Stimulated activated CD8-positive, alpha-beta memory T cell treated with anti-CD3 and anti-CD28 coated beads, Interleukin-7, amount 100 ng/mL, for 1 hour (primary cell): Measurements from ENCODE around the gene SLC26A11.
A peak's percentile ranks its signal among the peaks of the same experiment; 100 is the strongest.

ENCODE experiments used
- DNase-seq, 2 donors: peaks; one replicate each; pipeline ENCODE4 v3.0.0-alpha.2; 2020; ENCODE audit warnings: low read depth in 2 of 2

The SLC26A11 gene

DNA sequence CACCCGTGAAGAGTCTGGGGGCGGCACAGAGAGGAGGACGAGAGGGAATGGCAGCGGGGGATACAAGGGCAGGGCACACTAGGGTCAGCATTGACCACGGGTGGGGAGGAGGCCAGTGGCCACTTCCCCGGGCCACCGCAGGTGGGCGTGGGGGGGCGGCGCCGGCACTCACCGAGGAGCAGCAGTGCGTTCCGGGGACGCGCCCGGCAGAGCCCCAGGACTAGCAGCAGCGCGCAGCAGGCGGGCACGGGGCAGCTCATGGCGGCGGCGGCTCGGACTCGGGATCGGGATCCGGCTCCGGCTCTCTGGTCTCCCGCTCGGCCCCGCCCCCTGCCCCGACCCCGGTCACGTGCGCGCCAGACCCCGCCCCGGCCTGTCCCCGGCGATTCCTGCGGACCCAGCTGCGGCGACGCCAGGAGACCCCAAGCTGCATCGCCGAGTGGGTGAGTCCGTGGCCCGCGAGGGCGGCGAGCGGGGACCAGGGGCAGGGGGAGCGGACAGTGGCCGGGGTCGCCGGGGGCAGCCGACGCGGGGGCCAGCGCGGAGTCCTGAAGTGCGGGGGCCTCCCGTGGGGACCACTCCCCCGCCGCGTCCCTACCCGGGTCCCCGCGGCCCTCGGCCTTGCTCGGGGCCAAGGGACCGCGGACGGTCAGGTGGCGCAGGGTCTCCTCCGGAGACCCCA is at the start of gene SLC26A11, which contains the start of gene SGSH:
SLC26A11 (plus strand) TSS at position 374 of the 682 bp plus-strand sequence. CDS start 1,134 bp downstream, outside the sequence.
SGSH (minus strand) TSS at position 280 of the 682 bp plus-strand sequence; CDS start at position 260, 20 bp downstream.
- peak; percentile 17 to 38 for DNase-seq

DNA sequence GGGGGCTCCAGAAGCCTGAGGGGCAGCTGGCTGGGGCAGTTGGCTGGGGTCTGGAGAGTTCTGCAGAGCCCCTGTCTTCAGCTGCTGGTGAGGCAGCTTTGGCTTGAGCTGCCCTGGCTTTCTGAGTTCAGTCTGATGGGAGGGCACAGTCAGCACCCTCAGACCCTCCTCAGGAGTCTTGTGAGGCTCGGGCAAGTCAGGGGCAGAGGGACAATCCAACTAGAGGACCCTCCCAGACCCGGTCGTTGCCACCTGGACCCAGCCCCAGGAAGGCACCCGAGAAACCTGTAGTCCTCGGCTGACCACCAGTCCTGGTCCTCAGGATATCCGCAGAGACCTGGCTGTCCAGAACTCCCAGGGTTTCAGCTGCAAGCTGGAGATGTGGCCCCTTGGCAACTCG is 48.5 kb upstream of the SLC26A11 start:
- DNase-seq: no peak

DNA sequence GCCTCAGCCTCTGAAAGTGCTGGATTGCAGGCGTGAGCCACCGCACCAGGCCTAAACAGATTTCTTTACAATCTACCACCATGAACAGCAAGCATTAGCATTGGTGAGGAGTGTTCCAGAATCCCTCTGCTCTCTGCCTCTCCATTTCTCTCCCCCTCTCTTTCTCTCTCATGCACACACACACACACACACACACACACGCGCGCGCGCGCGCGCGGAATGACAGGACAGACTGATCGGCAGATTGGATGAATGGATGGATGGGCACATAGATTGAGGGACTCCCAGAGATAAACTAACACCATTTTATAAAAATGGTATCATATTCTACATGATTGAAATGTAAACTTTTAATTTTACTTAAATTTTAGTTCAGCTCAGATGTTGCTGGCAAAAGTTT is 47.1 kb upstream of the SLC26A11 start:
- DNase-seq: no peak

DNA sequence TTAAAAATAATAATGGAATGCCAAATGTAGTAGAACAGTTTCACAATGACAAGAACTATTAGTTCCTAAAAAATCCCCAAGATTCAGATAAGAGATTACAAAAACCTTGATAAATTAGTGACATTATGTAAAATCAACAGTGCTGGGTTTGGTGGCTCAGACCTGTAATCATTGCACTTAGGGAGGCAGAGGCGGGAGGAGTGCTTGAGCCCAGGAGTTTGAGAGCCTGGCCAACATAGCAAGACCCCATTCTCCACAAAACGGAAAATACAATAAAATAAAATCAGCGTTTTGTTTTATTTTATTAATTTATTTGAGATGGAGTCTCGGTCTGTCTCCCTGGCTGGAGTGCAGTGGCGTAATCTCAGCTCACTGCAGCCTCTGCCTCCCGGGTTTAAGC is 46.3 kb upstream of the SLC26A11 start:
- DNase-seq: no peak

DNA sequence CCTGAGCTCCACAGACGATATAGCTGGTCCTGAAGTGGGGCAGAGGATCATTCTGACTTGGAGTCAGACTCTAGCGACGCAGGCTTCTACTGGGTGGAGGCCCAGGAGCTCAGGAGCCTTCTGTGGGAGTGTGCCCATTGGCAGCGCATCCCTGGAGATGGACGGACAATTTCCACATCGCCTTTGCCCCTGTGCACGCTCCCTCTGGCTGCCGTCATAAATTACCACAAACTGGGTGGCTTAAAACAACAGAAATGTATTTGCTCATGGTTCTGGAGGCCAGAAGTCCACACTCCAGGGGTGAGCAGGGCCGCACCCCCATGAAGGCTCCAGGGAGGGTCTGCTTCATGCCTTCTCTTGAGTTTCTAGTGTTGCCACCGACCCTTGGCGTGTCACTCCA is 43.5 kb upstream of the SLC26A11 start:
- no peak for DNase-seq

DNA sequence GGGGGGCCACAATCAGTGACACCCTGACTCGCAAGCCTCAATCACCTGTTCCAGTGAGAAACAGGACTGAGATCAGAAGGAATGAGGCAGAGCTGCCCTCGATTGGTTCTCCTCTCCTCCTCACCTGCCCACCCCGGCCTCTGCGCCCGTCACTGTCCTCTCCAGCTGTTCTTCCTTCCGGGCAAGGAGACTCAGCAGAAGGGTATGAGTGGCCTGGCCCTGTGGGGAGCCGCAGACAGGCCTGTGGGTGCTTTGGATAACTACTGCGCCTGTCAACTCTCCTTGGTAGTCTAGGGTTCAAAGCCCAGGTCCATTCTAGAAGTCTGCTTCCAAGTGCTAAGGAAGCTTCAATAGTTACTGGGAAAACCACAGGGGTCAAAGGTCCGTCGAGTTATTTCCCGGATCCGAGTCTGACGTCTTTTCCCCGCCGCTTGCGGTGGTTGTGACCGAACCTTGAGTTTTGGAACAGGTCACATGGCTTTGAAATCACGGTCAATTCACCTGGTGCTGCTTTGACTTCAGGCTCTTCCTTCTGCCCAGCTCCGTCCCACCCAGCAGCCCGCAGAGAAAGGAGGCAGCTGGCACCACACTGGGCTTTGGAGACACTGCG is 42.1 kb upstream of the SLC26A11 start:
- no peak for DNase-seq

DNA sequence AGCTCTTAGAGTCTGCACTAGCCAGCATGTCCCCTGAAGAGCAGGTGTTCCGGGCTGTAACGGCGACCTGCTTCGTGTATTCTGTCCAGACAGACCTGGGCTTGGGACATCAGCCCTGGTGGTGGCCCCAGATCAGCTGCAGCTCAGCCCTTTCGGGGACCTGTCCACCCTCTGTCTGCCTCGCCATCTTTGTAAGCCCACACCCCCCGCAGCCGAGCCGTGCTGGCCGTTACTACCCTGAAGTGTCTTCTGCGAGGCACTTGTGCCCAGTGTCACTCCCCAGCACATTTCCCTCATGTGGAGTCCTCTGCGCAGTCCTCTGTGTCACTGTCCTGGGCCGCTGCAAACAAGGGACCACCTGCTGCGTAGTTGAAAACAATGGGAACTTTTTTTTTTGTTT is 40.0 kb upstream of the SLC26A11 start:
- no peak for DNase-seq

DNA sequence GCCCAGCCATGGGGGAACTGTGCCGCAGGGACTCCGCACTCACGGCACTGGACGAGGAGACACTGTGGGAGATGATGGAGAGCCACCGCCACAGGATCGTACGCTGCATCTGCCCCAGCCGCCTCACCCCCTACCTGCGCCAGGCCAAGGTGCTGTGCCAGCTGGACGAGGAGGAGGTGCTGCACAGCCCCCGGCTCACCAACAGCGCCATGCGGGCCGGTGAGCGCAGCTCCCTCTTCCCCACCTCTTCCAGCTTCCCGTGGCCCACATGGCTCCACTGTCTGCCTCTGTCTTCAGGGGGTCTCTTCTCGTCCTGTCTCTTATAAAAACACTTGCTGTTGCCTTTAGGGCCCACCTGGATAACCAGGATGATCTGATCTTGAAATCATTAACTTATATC is 38.8 kb upstream of the SLC26A11 start:
- DNase-seq: no peak

DNA sequence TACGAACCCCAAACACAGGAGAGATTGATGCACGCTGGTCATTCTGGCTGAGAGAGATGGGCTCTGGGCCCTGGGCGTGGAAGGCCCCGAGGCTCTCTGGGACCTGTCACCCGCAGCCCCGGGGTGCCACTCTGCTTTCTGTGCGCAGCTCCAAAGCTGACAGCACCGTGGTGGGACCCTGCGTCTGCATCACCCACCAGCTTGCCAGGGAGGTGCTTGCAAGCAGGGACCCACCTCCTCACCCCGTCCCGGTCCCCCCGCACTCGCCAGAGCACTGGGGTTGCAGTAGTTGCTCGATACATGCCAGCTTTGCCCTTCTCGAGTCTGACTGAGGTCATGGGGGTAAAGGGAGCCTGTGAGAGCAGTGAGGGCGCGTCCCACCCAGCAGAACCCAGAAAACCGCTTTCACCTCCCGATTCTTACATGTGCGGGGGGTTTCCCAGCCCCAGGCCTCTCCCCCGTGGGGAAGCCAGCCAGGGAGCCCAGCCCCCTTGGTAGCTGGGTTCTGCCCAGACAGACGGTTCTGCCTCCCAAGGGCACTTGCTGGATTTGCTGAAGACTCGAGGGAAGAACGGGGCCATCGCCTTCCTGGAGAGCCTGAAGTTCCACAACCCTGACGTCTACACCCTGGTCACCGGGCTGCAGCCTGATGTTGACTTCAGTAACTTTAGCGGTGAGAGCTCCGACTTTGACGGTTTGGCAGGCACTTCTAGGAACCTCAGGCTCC is 37.9 kb upstream of the SLC26A11 start:
- DNase-seq: no peak

DNA sequence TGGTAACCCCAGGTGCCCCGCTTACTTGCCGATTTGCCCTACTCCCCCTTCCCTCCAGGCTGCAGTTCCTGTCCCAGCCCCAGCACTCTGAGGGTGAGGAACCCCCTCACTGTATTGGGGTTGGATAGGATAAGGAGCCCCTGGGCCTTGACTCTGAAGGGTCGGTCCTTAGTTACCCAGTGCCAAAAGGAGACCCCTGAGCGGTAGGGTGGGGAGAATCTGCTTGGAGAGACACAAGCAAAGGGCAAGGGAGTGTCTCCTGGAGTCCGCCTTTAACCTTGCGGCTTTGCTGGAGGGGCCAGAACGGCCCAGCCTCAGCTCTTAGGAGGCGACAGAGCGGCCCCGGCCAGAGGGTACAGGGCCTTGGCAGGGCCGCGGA is 37.4 kb upstream of the SLC26A11 start:
- no peak for DNase-seq

DNA sequence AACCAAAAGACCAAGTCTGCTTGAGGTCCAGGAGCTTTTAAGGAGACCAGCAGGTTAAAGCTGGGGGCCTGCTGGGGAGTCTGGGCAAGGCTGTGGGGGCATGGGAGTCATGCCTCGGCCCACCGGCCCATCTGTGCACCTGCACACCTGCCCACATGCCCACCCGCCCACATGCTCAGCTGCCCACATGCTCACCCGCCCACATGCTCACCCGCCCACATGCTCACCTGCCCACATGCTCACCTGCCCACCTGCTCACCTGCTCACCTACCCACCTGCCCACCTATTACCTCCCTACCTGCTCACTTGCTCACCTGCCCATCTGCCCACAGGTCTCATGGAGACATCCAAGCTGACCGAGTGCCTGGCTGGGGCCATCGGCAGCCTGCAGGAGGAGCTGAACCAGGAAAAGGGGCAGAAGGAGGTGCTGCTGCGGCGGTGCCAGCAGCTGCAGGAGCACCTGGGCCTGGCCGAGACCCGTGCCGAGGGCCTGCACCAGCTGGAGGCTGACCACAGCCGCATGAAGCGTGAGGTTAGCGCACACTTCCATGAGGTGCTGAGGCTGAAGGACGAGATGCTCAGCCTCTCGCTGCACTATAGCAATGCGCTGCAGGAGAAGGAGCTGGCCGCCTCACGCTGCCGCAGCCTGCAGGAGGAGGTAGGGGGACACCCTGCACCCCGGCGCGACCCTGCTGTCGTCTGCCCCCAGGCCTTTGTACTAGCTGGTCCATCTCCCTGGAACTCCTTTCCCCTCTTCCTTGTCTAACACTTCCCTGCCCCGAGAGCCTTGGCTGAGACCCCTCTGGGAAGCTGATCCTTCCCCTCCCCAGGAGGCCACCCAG is 36.4 kb upstream of the SLC26A11 start:
- no peak for DNase-seq

DNA sequence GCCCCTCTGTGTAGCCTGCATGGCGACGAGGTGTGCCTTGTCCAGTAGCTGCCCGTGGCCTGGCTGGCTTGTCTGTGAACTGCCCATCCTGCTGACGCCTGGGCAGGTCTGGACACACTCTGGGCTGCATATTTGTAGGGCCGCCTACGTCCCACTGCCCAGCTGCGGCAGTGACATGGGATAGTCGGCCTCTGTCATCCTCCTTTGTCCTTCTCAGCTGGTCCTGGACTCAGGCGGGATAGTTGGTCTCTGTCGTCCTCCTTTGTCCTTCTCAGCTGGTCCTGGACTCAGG is 35.9 kb upstream of the SLC26A11 start:
- DNase-seq: no peak

DNA sequence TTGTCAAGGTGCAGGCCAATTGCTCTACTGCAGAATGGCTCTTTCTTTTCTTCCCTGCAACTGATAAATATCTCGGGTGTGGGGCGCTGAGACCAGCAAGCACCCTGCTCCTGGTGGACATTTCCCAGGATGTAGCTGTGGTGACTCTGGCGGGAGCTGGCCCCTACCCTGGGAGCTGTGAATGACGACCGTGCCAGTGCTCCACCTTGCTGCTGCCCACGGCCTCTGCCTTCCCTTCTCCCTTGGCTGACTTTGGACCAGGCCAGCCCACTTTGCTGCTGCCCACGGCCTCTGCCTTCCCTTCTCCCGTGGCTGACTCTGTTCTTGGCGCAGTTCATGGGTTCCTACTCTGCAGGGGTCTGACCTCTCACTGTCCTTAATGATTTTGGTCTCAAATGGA is 34.3 kb upstream of the SLC26A11 start:
- no peak for DNase-seq

DNA sequence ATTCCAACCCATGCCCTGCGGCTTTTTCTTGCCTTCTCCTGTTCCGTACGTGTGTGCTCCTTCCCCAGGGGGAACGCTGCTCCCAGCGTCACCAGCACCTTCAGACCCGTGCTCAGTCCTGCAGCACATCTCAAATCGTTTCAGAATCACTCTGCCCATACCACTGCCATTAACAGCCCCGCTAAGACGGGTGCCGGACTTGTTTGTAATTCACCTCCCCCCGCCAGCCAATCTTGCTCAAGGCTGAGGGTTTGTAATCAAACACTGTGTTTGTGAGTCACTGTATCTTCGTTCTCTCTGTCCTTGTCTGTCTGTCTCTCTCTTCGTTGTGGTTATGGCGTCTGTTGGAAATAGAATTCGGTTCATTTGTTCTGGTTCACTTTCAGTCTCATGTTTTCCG is 33.1 kb upstream of the SLC26A11 start:
- no peak for DNase-seq

DNA sequence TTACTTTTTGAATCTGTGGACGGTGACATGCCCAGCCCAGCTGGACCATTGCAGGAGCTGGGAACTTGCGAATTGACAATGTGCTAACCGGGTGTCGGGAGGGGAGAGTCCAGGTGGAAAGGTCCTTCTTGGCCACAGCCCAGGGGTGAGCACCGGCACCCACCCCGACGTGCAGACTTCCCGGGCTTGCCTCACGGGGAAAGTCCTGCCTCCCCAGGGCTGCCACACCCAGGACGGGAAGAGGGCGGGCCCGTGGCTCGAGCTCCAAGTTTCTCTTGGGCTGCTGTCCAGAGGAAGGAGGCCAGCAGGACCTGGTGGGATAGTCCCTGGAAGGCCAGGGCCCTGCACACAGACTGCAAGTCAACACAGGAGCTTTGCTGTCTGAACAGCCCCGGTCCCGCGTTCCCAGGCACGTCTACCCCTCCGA is 32.7 kb upstream of the SLC26A11 start:
- DNase-seq: no peak

DNA sequence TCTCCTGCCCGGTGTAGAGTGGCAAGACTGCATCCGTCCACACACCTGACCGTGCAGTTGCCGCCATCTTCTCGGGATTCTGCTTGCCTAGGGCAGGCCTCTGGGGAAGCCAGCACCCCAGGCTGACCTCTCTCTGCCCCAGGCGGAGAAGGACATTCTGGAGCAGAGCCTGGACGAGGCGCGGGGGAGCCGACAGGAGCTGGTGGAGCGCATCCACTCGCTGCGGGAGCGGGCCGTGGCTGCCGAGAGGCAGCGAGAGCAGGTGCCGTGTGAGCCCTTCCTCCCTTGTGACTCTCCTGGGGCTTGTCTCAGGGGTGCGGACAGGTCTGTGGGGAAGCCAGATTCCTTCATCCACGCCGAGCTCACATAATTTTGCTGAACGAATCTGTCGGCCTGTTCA is 30.6 kb upstream of the SLC26A11 start:
- DNase-seq: no peak

DNA sequence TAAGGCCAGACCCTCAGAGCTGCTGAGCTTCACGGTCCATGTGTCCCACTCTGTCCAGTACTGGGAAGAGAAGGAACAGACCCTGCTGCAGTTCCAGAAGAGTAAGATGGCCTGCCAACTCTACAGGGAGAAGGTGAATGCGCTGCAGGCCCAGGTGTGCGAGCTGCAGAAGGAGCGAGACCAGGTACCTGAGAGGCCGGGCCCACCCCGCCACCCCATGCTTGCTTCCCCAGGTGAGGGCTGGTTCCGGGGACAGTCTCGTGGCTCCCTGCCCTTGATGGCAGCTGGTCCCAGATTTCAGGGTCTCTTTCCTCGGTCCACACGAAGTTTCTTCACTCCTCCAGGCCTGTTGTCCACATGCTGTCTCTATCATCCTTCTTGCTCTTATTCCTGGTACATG is 29.5 kb upstream of the SLC26A11 start:
- DNase-seq: no peak

DNA sequence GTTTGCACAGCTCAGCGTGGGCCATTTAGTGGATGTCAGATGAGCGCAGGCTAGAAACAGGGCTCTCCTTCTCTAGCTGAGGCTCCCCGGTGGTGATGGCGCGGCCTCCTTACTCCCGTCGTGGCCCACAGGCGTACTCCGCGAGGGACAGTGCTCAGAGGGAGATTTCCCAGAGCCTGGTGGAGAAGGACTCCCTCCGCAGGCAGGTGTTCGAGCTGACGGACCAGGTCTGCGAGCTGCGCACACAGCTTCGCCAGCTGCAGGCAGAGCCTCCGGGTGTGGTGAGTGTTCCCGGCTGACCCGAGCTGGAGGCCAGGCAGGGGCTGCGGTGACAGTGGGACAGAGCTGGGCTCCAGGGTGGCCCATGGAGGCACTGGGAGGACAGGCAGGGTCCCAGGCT is 29.0 kb upstream of the SLC26A11 start:
- no peak for DNase-seq

DNA sequence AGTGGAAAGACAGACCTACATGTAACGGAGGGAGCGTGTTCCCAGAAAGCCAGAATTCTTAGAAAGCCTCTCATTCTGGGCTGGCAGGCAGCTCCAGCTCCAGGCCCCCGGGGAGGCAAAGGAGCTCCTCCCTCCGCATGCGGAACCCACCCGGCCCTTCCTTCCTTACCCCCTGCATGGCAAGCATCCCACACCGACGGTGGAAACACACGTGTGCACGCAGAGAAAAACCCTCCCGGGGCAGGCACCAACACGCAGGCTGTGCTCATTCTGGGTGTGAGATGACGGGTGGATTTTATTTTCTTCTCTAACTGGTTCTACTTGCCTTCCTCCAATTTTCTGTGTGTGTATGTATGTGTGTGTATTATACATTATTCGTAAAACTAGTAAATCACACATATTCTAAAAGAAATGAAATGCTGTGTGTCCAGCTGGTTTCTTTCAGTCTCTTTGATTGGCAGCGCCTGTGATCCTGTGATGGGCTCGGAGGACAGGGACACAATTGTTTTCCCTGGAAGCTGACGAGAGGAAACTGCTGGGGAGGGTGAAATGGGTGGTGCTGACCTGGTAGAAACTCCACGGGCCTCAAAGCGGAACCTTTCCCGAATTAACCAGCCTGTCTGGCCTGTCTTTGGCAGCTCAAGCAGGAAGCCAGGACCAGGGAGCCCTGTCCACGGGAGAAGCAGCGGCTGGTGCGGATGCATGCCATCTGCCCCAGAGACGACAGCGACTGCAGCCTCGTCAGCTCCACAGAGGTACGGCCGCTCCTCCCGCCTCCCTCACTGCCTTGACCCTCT is 28.2 kb upstream of the SLC26A11 start:
- DNase-seq: no peak

DNA sequence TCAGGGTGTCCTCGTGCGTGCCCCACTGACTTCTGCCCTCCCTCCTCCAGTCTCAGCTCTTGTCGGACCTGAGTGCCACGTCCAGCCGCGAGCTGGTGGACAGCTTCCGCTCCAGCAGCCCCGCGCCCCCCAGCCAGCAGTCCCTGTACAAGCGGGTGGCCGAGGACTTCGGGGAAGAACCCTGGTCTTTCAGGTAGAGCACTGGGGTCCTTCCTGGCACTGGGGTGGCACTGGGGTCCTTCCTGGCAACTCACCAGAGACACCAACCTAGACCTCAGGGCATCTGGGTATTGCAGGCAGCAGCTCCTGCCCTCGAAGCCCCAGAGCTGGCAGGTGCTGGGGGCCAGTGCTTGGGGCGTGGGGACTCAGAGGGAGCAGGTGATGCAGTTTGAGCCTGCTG is 25.1 kb upstream of the SLC26A11 start:
- DNase-seq: no peak
